Neural progenitor cell (in vitro differentiated cells): ENCODE measurements around the gene SEMA4D. TPM values are rescaled to one million over a fixed set of nuclear protein-coding genes. Genes with fewer than 3 reads are reported as not detected.

ENCODE experiments used
- DNase-seq: peaks from one replicate; pipeline ENCODE4 v3.0.0-alpha.2; 2016; ENCODE audit warnings: low spot score
- H2AFZ ChIP-seq: fragments of 200-600 bp; sonication (generic); replicated peaks from 2 replicates; pipeline ENCODE4 v1.6.1; 2016; ENCODE audit warnings: antibody characterized with exemption
- H3F3A ChIP-seq: fragments of 200-600 bp; sonication (generic); 2 replicates; pipeline ENCODE4 v1.6.1; 2016; ENCODE audit warnings: antibody characterized with exemption, low read depth
- H3K27ac ChIP-seq: fragments of 200-600 bp; sonication (generic); 2 replicates; pipeline ENCODE4 v1.5.1; 2016; ENCODE audit warnings: mild to moderate bottlenecking
- H3K27me3 ChIP-seq: fragments of 200-600 bp; sonication (generic); 2 replicates; pipeline ENCODE4 v1.6.1; 2016; ENCODE audit warnings: mild to moderate bottlenecking, moderate library complexity
- H3K36me3 ChIP-seq: fragments of 200-600 bp; sonication (generic); 2 replicates; pipeline ENCODE4 v1.5.1; 2016
- H3K4me1 ChIP-seq: fragments of 200-600 bp; sonication (generic); 2 replicates; pipeline ENCODE4 v1.6.1; 2016; ENCODE audit warnings: mixed run types
- H3K4me2 ChIP-seq: fragments of 200-600 bp; sonication (generic); 2 replicates; pipeline ENCODE4 v1.6.1; 2016
- H3K4me3 ChIP-seq: fragments of 200-600 bp; sonication (generic); 2 replicates; pipeline ENCODE4 v1.5.1; 2016
- H3K79me2 ChIP-seq: fragments of 200-600 bp; sonication (generic); 2 replicates; pipeline ENCODE4 v1.6.1; 2016; ENCODE audit warnings: low read depth
- H3K9ac ChIP-seq: fragments of 200-600 bp; sonication (generic); 2 replicates; pipeline ENCODE4 v1.6.1; 2016
- H3K9me3 ChIP-seq: fragments of 200-600 bp; sonication (generic); 2 replicates; pipeline ENCODE4 v1.5.1; 2016; ENCODE audit warnings: low read depth
- H4K20me1 ChIP-seq: fragments of 200-600 bp; sonication (generic); 2 replicates; pipeline ENCODE4 v1.6.1; 2016; ENCODE audit warnings: low read depth
- H3K27ac Mint-ChIP-seq: 3 replicates; pipeline ENCODE4 v1.8.0; 2021; ENCODE audit warnings: mixed read lengths
- H3K27me3 Mint-ChIP-seq: 2 replicates; pipeline ENCODE4 v1.8.0; 2022; ENCODE audit warnings: low read depth, mild to moderate bottlenecking, inconsistent platforms, moderate library complexity, mixed read lengths; ENCODE audit not compliant: insufficient read depth
- H3K36me3 Mint-ChIP-seq: 3 replicates; pipeline ENCODE4 v1.8.0; 2021; ENCODE audit warnings: mixed read lengths
- H3K4me1 Mint-ChIP-seq: 3 replicates; pipeline ENCODE4 v1.8.0; 2021; ENCODE audit warnings: mixed read lengths
- H3K4me3 Mint-ChIP-seq: 3 replicates; pipeline ENCODE4 v1.8.0; 2021; ENCODE audit warnings: mild to moderate bottlenecking, moderate library complexity, mixed read lengths
- H3K9me3 Mint-ChIP-seq: 3 replicates; pipeline ENCODE4 v1.8.0; 2020; ENCODE audit warnings: mixed read lengths
- EZH2 ChIP-seq: fragments of 200-600 bp; sonication (generic); IDR thresholded peaks from 2 replicates; pipeline ENCODE4 v1.6.1; 2017; ENCODE audit warnings: antibody characterized with exemption, mild to moderate bottlenecking, moderate library complexity
- EZH2phosphoT487 ChIP-seq: fragments of 200-600 bp; sonication (generic); IDR thresholded peaks from 2 replicates; pipeline ENCODE4 v1.6.1; 2017; ENCODE audit warnings: antibody characterized with exemption
- total RNA-seq: library from RNA; depleted of rRNA; stranded (reverse); fragments of >200 nt; gene quantifications from 2 replicates; pipeline ENCODE4 v1.2.3, GENCODE V29; 2015; ENCODE audit warnings: low replicate concordance
- TF ChIP-seq, protein P1 (sequence below): fragments of 200-600 bp; sonication (generic); IDR thresholded peaks from 2 replicates; pipeline ENCODE4 v1.5.1; 2017; ENCODE audit warnings: antibody characterized with exemption, mild to moderate bottlenecking

The SEMA4D gene
- total RNA-seq, 1 donor from 2014 or later: 19.1 TPM

DNA sequence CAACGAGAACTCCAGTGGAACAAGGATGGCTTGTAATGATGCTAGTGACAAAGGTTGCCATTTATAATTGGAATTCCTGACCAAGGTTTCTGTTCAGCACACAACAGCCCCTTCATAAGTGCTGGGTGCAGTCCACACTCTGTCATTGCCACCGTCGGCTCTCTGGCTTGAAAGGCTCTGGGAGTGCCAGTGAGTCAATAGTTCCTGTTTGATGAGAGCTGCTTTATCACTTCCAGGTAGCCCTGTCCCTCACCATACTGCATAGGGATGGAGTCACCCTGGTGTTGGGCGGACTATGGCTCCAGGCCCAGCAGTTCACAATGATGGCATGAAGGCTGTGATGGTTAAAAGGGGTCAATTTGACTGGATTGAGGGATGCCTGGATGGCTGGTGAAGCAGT, 34.6 kb upstream of the SEMA4D start:
- H3K27ac ChIP-seq: no peak overlapping the region
- Mint-ChIP-seq H3K4me3 (no peak overlapping the region), H3K9me3 (peaks cover 13% of the 10 kb centered on the region), H3K36me3 (no peaks in the 10 kb centered on the region), H3K27ac (no peak overlapping the region), H3K4me1 (peaks cover 12% of the 10 kb centered on the region), H3K27me3 (peaks cover 8% of the 10 kb centered on the region)
- TF ChIP-seq, protein P1, sequence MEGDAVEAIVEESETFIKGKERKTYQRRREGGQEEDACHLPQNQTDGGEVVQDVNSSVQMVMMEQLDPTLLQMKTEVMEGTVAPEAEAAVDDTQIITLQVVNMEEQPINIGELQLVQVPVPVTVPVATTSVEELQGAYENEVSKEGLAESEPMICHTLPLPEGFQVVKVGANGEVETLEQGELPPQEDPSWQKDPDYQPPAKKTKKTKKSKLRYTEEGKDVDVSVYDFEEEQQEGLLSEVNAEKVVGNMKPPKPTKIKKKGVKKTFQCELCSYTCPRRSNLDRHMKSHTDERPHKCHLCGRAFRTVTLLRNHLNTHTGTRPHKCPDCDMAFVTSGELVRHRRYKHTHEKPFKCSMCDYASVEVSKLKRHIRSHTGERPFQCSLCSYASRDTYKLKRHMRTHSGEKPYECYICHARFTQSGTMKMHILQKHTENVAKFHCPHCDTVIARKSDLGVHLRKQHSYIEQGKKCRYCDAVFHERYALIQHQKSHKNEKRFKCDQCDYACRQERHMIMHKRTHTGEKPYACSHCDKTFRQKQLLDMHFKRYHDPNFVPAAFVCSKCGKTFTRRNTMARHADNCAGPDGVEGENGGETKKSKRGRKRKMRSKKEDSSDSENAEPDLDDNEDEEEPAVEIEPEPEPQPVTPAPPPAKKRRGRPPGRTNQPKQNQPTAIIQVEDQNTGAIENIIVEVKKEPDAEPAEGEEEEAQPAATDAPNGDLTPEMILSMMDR: no peak
- TF ChIP-seq EZH2 (no peak), EZH2phosphoT487 (no peak)
- H3K4me2 ChIP-seq: no peak overlapping the region
- no peaks in the 10 kb centered on the region for H3K36me3 ChIP-seq
- no peak for DNase-seq
- H3K4me3 ChIP-seq: no peak overlapping the region
- H3K27me3 ChIP-seq: no peaks in the 10 kb centered on the region
- H3F3A ChIP-seq: no peaks in the 10 kb centered on the region
- H4K20me1 ChIP-seq: no peaks in the 10 kb centered on the region
- H3K9ac ChIP-seq: no peak overlapping the region
- no peaks in the 10 kb centered on the region for H3K79me2 ChIP-seq
- no peak overlapping the region for H2AFZ ChIP-seq
- H3K9me3 ChIP-seq: no peaks in the 10 kb centered on the region
- no peaks in the 10 kb centered on the region for H3K4me1 ChIP-seq

DNA sequence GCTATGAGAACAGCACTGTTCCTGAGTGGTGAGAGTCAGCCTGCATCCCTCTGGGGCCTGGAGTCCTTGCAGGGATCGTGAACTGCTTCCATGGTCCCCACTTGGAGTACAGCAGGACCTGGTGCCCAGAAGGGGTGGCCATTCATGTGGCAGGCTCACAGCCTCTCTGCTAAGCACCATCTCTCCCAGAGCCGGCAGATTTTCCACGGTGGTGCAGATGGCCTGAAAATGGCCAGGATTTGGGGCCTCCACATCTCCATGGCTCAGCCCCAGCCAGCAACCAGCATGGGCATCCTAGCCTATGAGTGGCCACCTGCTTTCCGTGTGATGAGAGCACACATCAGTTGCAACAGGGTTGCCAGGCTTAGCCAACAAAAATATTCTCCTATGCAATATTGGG, 33.9 kb upstream of the SEMA4D start:
- Mint-ChIP-seq H3K4me3 (no peak overlapping the region), H3K27ac (no peak overlapping the region), H3K36me3 (no peaks in the 10 kb centered on the region), H3K4me1 (peaks cover 12% of the 10 kb centered on the region), H3K27me3 (peaks cover 8% of the 10 kb centered on the region), H3K9me3 (peaks cover 13% of the 10 kb centered on the region)
- no peak overlapping the region for H3K27ac ChIP-seq
- no peaks in the 10 kb centered on the region for H3K36me3 ChIP-seq
- no peaks in the 10 kb centered on the region for H3K4me1 ChIP-seq
- H2AFZ ChIP-seq: no peak overlapping the region
- H3K9me3 ChIP-seq: no peaks in the 10 kb centered on the region
- no peak overlapping the region for H3K4me2 ChIP-seq
- no peak overlapping the region for H3K4me3 ChIP-seq
- no peaks in the 10 kb centered on the region for H3K79me2 ChIP-seq
- no peak for DNase-seq
- no peaks in the 10 kb centered on the region for H4K20me1 ChIP-seq
- TF ChIP-seq EZH2 (no peak), EZH2phosphoT487 (no peak)
- TF ChIP-seq, protein P1: no peak
- H3F3A ChIP-seq: no peaks in the 10 kb centered on the region
- H3K9ac ChIP-seq: no peak overlapping the region
- no peaks in the 10 kb centered on the region for H3K27me3 ChIP-seq

DNA sequence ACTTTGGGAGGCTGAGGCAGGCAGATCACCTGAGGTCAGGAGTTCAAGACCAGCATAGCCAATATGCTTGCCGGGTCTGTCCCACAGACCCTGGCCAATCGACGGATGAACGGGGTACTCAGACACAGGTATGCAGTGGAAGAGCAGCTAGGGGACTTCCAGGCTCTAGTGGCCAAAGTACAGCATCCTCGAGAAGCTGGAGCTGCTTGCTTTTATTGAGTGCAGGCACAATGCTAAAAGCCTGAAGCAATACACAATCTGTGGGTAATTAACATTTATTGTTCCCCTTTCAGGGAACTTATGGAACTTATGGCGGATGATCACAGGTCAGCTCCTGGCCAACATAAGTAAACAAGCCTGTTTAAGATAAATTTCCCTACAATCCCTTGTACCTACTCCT, 32.8 kb upstream of the SEMA4D start:
- Histone ChIP-seq H3K9me3 (no peaks in the 10 kb centered on the region), H3K4me2 (no peak overlapping the region), H3K4me3 (no peak overlapping the region), H3K27me3 (no peaks in the 10 kb centered on the region), H3K4me1 (no peaks in the 10 kb centered on the region), H3K9ac (no peak overlapping the region), H3F3A (no peaks in the 10 kb centered on the region), H3K79me2 (no peaks in the 10 kb centered on the region), H2AFZ (no peak overlapping the region), H3K36me3 (no peaks in the 10 kb centered on the region), H3K27ac (no peak overlapping the region), H4K20me1 (no peaks in the 10 kb centered on the region)
- Mint-ChIP-seq H3K4me1 (peaks cover 12% of the 10 kb centered on the region), H3K27ac (no peak overlapping the region), H3K9me3 (peaks cover 13% of the 10 kb centered on the region), H3K36me3 (no peaks in the 10 kb centered on the region), H3K27me3 (peaks cover 10% of the 10 kb centered on the region), H3K4me3 (no peak overlapping the region)
- TF ChIP-seq, protein P1: no peak
- no peak for TF ChIP-seq EZH2
- no peak for TF ChIP-seq EZH2phosphoT487
- DNase-seq: no peak
